ENCODE results near the gene ETAA1. TPM values are rescaled to one million over a fixed set of nuclear protein-coding genes. Genes with fewer than 3 reads are reported as not detected.

The ETAA1 gene
- total RNA-seq, 2 experiments from 2014 or later: 13.0 to 14.1 TPM

DNA sequence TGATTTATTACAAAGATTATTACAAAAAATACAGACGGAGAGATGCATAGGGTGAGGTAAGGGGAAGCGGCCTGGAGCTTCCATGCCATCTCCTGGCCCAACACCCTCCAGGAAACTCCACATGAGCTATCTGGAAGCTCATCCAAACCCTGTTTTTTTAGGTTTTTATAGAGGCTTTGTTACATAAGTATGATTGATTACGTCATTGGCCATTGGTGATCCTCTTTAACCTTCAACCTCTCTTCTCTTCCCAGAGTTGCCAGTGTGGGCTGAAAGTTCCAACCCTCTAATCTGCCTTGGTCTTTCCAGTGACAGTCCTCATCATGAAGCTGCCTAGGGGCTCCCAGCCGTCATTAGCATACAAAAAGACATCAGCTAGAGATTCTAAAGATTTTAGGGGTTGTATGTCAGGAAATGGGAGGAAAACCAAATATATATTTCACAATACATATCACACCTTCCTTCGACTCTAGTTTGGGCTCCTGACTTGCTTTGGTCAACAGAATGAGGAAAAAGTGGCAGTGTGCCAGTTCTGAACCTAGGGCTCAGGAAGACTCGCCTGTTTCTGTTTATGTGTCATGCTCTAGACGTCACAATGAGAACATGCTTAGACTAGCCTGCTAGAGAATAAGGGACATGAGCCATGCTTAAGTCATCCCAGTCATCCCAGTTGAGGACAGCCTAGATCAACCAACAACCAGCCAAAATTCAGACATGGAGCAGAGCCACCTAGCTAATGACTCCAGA, 54.1 kb downstream of the ETAA1 start:
- no peaks in the 10 kb centered on the region for H3K36me3 Mint-ChIP-seq
- H3K27me3 Mint-ChIP-seq: peaks cover 4% of the 10 kb centered on the region
- ATAC-seq (ENCODE audit: low read depth) (no peak), DNase-seq (no peak)
- POLR2A ChIA-PET: no interaction called here
- no peaks in the 10 kb centered on the region for H3K4me1 Mint-ChIP-seq
- peaks cover 2% of the 10 kb centered on the region for H3K9me3 Mint-ChIP-seq
- no peak overlapping the region for H3K4me3 Mint-ChIP-seq
- no peak overlapping the region for H3K27ac Mint-ChIP-seq

GRCh38 chr2:67453310-67453709, 56.2 kb downstream of the ETAA1 start:
- H3K27me3 Mint-ChIP-seq: peaks cover 2% of the 10 kb centered on the region
- H3K36me3 Mint-ChIP-seq: no peaks in the 10 kb centered on the region
- H3K9me3 Mint-ChIP-seq: peaks cover 2% of the 10 kb centered on the region
- no peak for ATAC-seq (ENCODE audit: low read depth)
- POLR2A ChIA-PET: no interaction called here
- no peaks in the 10 kb centered on the region for H3K4me1 Mint-ChIP-seq
- no peak overlapping the region for H3K27ac Mint-ChIP-seq
- DNase-seq: no peak
- H3K4me3 Mint-ChIP-seq: no peak overlapping the region

- Mint-ChIP-seq H3K36me3 (no peaks in the 10 kb centered on the region), H3K27ac (no peak overlapping the region), H3K4me3 (no peak overlapping the region), H3K9me3 (peaks cover 2% of the 10 kb centered on the region), H3K27me3 (peaks cover 2% of the 10 kb centered on the region), H3K4me1 (no peaks in the 10 kb centered on the region)
- DNase-seq (no peak), ATAC-seq (ENCODE audit: low read depth) (no peak)
- POLR2A ChIA-PET: no interaction called here
These were observed 58.3 kb downstream of the ETAA1 start for GRCh38 chr2:67455219-67456142.

DNA sequence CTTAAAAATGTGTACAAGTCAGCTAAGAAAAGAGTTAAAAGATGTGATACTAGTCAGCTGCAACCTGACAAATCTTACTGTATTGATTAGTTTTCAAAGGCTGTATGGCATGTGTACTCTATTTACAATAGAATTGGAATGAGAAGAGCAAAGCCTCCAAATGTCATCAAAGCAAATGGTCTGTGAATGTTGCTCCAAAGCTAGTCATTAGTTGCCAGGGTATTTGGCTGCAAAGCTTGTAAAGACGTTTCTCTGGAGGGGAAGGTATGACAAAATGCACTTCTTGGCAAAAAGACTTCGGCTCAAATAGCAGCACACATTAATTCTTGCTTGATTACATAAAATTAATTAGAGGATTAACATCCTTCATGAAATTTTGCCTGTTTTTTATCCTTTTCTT, 59.3 kb downstream of the ETAA1 start:
- DNase-seq: no peak
- no peak overlapping the region for H3K27ac Mint-ChIP-seq
- no peak for ATAC-seq (ENCODE audit: low read depth)
- H3K27me3 Mint-ChIP-seq: peaks cover 2% of the 10 kb centered on the region
- peaks cover 2% of the 10 kb centered on the region for H3K9me3 Mint-ChIP-seq
- H3K4me3 Mint-ChIP-seq: no peak overlapping the region
- no peaks in the 10 kb centered on the region for H3K4me1 Mint-ChIP-seq
- POLR2A ChIA-PET: no interaction called here
- no peaks in the 10 kb centered on the region for H3K36me3 Mint-ChIP-seq

GRCh38 chr2:67457699-67458098, 60.6 kb downstream of the ETAA1 start:
- Mint-ChIP-seq H3K36me3 (no peaks in the 10 kb centered on the region), H3K4me1 (no peaks in the 10 kb centered on the region), H3K27me3 (peaks cover 2% of the 10 kb centered on the region), H3K27ac (no peak overlapping the region), H3K9me3 (no peaks in the 10 kb centered on the region), H3K4me3 (no peak overlapping the region)
- DNase-seq: no peak
- POLR2A ChIA-PET: no interaction called here
- ATAC-seq (ENCODE audit: low read depth): no peak

- Mint-ChIP-seq H3K36me3 (no peaks in the 10 kb centered on the region), H3K4me3 (no peak overlapping the region), H3K9me3 (no peaks in the 10 kb centered on the region), H3K27me3 (peaks cover 2% of the 10 kb centered on the region), H3K27ac (no peak overlapping the region), H3K4me1 (no peaks in the 10 kb centered on the region)
- ATAC-seq (ENCODE audit: low read depth) (no peak), DNase-seq (no peak)
- POLR2A ChIA-PET: no interaction called here
These were observed 62.6 kb downstream of the ETAA1 start for GRCh38 chr2:67459761-67460160.
